NT2/D1 (cell line): ENCODE results near the gene RUBCN.

ENCODE experiments used
- YY1 ChIP-seq: IDR thresholded peaks from 2 replicates; pipeline ENCODE4 v1.6.1; 2011; ENCODE audit not compliant: insufficient read length, insufficient read depth
- ZNF274 ChIP-seq: IDR thresholded peaks from 2 replicates; pipeline ENCODE4 v1.6.1; 2011; ENCODE audit warnings: mild to moderate bottlenecking, low read depth, low read length

GRCh38 chr3:197746801-197747237 lies 10.1 kb upstream of the RUBCN start:
- TF ChIP-seq ZNF274 = no peak
- TF ChIP-seq YY1 = no peak
